Globus pallidus (tissue), 1 donor: ENCODE results near the gene CENPP.

Experiments
- DNase-seq: peaks from one replicate; pipeline ENCODE4 v3.0.0-alpha.2; 2015; ENCODE audit warnings: low spot score

The CENPP gene

DNA sequence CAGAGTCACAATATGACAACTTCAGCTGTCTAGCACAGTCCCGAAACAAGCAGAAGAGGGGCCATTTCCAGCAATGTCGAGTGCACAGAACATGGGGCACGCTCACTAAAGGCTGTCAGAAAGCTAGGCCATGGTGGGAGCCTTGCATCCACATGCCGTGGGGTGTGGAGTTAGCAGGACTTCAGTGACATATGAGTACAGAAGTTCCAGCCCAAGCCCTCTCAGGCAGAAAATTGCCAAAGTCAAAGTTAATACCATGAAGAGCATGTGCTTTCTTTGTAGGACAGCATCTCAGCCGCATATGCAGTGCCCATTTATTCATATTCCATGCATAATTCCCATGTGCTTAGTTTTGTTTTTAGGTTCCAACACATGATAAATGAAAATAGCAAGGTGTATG lies 183.3 kb downstream of the CENPP start:
- no peak for DNase-seq

DNA sequence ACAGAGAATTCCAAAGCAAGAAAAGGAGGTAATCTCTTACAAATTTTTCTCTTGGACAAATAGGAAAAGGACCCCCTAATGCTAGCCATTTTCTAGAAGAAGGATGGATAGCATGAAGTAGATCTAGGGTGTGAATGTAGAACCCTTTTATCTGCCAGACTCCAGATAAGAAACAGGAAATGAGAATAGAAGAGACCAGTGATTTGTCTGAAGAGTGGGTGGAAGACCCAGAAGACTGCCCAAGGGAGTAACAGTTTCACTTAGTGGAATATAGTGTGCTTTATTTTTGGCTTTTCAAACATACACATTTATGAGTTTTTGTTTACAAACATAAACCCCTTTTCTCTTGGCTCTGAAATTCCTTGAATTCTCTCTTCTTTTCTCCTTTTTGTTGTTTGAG lies 185.0 kb downstream of the CENPP start:
- DNase-seq: no peak

DNA sequence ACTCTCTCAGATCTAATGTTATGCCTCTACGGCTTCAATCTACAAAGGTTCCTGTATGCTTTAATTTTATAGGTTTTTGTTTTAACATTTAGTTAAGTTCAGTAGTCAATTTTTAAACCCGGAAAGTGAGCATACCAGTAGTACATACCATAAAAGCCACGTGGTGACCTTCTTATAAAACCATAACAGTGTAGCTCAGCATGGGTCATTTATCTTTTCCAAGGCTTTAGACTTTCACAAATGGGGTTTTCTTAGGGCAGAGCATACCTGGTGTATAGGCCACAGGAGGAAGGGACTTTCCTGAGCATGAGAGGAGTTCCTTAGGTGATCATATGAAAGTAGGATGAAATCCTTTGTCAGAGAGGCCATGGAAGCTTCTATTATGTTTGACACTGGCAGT lies 186.9 kb downstream of the CENPP start:
- DNase-seq: no peak

DNA sequence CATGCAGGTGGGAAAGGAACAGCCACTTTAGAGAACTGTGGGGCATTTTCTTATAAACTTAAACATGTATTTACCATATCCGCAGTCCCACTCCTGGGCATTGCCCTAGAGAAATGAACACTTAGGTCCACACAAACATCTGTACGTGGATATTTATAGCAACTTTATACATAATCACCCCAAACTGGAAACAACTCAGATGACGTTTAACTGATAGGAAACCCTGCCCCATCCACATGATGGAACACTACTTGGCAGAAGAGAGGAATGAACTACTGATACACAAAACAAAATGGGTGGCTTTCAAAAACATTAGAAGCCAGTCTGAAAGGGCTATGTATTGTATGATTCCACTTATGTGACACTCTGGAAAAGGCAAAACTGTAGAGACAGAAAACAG lies 187.6 kb downstream of the CENPP start:
- DNase-seq: no peak

DNA sequence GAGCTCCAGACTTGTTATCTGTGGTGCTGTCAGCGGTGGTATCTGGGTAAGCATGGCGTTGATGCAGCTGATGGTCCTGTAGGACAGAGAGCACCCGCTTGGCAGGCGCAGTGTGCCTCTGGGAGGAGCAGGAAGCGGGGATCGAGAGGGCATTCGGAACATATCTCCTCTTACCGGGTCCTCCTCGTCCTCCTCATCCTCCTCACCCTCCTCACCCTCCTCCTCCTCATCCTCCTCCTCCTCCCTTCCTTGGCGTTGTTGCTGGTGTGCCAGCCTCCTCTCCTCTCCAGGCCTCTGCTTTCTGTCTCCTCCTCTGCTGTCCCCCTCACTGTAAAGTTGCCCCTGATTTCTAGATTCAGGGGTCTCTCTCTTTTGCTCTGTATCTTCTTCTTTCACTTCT lies 188.9 kb downstream of the CENPP start:
- no peak for DNase-seq

DNA sequence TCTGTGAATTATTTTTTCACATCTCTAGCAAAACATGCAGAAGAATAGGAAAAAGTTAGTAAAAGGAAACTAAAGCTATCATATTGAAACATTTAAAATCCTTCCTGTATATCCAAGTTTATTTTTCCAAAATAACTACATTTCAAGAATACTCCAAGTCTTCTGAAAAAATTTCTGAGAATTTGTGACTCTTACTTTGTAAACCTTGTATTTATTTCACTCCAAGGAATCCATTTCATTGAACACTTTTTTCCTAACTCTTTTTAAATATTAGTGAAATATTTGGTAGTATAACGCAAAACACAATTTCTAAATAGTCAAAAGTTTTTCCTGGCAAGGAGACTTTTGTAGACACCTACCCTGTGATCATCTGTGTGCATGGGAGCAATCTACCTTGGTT lies 190.8 kb downstream of the CENPP start:
- no peak for DNase-seq

DNA sequence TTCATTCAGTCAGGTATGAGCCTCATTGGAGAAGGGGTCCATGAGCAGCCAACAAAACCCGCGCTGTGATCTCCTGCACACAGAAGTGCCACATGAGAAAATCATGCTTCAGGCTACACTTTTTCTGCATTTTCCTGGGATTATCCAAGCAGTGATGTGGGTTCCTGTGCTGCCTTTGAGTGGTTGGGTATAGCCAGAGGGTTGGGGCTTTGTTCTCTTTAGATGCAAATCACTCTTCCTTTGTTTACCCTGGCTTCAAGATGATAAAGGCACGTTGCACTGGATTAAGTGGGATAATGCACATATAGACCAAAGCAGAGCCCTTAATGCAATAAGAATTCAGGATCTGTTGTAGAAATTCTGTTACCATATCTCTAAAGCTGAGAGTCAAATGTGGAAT lies 191.3 kb downstream of the CENPP start:
- no peak for DNase-seq

DNA sequence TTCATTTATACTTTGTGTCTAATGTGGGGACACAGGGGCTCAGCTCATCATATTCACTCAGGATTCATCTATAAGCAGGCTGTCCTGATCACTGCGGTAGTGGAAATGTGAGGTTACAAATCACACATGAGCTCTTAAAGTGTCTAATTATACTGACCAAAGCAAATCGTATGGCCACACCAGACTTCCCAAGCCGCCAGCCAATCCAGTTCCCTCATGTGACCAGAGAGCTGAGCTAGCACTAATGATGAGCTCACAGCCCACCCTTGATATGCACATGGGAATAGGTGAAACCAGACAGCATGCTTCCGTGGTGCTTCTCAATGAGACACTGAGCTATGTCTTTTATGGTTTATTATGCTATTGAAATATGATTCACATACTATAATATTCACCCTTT lies 192.4 kb downstream of the CENPP start:
- no peak for DNase-seq

DNA sequence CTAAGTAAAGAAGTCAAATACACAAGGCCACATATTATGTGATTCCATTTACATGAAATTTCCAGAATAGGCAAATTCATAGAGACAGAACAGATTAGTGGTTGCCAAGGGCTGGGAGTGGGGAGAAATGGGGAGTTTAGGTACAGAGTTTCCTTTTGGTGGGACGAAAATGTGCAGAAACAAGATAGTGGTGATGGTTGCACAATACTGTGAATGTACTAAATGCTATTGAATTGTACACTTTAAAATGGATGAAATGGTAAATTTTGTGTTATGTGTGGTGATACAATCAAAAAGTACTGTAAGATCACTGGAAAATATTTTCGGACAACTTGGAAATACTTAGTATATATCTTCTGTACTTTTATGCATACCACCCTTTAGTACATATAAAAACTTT lies 195.1 kb downstream of the CENPP start:
- DNase-seq: no peak

DNA sequence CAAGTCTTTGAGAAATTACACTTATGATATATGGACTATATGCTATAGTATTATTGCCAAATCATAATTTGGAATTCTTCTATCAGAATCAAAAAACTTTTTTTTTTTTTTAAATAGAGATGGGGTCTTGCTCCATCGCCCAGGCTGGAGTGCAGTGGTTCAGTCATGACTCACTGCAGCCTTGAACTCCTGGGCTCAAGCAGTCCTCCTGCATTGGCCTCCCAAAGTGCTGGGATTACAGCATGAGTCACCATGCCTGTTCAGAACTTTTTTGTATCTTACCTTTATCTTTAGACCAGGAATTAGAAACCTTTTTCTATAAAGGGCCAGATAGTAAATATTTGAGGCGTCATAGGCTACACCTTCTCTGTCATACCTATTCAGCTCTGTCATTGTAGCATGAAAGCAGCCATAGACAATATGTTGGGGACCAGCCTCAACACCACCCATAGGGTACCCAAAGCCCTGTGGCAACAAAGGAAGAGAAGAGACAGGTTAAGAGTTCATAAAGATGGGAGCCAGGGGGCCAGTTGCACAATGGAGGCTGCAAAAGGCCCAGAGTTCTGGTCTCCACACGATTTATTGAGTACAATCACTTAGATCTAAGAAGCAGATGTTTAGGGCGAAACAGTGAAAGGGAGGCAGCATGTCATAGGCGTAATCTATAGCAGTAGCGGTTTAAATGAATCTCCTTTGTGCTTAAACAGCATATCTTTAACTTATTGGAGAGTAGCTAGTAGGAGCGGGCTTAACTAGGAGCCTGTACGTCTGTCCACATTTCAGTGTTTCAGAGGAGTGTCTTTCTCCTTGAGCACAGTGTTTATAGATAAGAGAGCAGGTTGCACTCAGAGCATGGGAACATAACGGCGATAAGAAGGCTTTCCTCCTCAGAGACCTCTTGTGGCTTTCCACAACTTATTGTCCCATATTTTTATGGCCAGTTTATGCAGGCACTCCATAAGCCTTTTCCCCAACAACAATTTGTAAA lies 197.5 kb downstream of the CENPP start:
- DNase-seq: no peak

DNA sequence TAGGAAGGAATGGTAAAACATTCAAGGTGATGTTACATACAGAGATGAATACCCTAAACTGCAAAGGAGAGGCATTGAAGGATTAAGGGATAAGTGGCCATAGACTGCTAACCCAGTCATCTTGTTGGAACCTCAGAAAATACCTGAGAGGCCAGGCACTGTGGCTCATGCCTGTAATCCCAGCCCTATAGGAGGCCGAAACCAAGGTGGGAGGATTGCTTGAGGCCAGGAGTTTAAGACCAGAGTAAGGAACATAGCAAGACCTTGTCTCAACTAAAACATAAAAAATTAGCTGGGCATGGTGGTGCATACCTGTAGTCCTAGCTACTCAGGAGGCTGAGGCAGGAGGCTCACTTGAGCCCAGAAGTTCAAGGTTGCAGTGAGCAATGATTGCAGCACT lies 199.1 kb downstream of the CENPP start:
- DNase-seq: no peak

DNA sequence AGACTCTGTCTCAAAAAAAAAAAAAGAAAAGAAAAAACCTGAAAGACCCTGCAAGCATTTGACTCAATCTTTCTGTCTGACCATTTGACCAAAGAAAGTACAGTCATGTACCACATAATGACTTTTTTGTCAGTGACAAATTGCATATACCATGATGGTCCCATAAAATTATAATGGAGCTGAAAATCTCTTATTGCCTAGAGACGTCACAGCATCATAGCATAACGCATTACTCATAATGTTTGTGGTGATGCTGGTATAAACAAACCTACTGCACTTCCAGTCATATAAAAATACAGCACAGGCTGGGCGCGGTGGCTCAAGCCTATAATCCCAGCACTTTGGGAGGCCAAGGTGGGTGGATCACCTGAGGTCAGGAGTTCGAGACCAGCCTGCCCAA lies 199.6 kb downstream of the CENPP start:
- DNase-seq: no peak

DNA sequence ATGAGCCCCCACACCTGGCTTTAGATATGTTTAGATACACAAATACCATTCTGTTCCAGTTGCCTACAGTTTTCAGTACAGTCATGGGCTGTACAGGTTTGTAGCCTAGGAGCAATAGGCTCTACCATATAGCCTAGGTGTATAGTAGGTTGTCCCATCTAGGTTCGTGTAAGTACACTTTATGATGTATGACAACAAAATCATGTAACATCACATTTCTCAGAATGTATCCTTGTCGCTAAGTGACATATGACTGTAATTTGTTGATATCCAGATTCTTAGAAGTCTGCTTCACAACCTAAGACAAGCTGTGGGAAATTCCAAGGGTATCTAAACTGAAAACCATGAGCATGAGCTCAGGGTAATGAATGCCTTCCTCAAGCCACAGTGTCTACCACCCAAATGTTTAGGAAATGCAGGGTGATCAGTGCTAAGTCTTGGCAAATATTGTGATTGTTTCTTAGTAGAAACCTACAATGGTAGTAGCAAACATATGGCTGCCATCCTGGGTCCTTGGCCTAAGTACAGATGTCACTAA lies 201.6 kb downstream of the CENPP start:
- DNase-seq: no peak

DNA sequence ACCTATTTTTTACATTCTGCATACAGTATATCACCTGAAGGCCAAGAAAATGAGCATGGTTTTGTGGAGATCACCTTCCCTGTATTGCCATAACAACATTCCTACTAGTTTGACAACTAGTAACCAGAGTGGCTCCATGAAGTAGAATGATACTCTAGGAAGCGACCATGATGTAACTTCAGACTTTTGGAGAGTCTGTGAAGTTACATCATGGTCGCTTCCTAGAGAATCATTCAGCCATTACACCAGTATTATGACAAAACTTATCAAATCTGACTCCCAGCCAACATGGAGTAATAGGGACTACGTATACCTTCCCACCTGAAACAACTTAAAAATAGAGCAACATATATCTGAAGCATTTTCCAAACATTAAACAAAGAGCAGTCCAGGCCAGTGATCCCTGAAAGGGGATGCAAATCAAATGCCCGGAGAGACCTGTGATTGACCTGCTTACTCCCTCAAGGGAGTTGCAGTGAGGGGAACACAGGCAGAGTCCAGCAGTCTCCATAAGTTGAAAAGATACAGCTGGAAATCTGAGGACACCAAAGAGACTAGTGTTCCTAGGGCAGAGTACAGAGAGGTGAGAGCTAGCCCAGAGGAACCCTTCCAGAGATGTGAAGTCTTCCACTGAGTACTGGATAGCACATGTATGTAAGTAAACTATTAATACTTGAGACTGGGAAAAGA lies 202.2 kb downstream of the CENPP start:
- DNase-seq: no peak

DNA sequence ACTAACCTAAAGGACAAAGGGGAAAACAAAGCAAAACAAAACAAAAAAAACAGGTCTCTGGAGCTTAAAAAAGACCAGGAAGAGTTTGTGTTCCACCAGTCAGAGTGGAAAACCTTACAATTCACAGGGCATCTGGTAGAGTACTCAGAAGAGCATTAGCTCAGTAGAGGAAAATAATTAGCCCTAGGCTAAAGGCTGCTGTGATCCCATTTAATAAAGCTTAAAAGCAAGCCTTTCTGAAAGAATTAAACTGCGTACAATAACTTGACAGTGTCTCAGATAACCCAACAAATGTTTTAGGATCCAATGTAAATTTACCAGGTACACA lies 202.7 kb downstream of the CENPP start:
- DNase-seq: no peak

DNA sequence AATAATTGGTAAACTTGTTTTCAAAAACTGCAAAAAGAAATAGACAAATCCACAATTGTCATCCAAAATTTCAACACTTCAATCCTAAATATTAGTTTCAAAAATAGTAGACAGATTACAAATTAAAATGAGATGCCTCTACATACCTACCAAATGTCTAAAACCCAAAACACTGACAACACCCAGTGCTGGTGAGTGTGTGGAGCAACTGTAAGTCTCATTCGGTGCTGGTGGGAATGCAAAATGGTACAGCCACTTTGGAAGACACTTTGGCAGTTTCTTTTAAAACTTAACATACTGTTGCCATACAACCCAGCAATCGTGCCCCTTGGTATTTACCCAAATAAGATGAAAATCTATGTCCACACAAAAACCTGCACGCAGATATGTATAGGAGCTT lies 203.4 kb downstream of the CENPP start:
- DNase-seq: no peak

DNA sequence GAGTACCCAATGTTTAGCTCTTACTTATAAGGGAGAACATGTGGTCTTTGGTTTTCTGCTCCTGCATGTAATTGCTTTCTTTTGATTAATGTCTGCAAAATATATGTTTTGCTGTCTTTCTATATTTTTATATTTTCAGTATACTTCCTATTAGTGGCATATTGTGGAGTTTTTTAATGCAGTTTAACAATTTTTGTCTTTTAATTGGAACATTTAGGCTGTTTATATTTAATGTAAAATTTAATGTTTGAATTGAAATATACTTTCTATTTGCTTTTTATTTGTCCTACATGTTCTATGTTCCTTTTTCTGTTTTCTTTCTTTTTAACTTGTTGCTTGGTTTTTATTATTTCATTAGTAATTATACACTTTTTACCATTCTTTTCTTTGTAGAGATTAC lies 205.1 kb downstream of the CENPP start:
- DNase-seq: no peak

DNA sequence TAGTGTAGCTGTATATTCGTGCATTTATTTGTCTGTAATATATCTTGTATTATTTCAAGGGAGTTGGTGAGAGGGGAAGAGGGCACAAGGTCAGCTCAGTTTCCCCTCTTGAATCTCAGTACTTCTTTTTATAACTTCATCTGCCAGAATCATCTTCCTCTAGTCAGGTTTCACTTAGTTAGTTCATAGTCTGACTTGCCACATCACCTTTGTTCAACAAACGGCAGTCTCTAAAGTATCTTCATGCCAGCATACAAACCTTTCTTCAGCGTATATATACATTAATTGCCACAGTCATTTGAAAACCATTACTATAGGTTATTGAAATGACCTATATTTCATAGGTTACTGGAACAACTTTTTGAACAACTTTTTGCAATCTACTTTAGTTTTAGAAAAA lies 208.5 kb downstream of the CENPP start:
- no peak for DNase-seq

DNA sequence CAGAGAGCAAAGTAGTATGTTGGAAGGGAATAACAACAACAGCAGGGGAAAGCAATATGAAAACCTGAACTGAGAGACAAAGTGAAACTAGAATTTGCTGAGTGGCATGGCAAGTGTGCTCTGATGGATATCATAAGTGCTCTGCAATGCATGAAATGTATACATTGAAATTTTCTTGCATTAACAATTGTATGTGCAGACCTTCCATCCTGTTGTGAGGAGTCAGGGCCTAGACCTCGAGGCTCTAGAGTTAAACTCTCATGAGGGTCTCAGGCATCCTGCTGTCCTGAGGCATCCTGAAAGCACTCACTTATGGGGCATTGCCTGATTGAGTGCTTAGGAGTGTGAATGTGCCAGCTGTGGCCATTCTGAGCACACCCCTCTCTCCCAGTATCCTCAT lies 208.9 kb downstream of the CENPP start:
- DNase-seq: no peak

DNA sequence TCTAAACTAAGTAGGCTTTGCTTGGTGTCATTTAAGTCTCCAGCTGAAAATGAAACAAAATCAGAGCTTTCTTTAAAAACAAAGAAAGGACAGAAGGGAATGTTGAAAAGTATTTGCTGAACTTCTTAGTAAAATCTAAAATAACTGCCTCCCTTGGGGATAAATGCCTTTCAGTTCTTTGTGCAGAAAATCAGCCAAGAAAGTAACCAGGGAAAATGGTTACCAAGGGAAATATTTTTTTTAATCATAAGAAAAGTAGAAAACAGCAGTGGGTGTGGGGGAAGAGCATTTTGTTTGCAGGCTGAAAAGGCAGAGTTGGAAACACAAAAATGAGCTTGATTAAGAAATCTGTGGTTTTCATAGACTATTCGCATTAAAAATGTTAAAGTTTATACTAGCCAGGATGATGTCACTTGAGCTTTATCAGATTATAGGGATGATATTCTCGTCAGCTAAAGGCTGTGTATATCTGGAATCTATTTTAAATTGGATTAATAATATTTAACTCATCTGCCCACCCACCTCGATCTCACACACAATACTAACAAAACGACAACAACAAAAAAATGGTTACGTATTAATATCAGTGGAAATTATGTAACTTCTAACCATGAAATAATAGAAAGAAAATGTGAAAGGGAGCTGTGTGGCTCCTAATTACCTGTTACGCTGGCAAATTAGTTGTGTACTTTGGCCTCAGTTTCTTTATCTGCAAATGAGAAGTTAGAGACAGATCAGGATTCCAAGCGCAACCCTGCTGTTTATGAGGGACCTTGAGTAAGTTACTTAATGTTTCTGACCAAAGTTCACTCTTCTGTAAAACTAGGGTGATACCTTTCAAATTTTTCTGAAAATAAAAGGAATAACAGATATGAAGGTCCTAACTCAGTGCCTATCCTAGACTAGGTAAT lies 210.4 kb downstream of the CENPP start, which contains the start of gene ECM2:
TSS of gene ECM2 (minus strand) at position 51 of the 911 bp plus-strand sequence. CDS start 13,124 bp downstream, outside the sequence.
- DNase-seq: no peak

DNA sequence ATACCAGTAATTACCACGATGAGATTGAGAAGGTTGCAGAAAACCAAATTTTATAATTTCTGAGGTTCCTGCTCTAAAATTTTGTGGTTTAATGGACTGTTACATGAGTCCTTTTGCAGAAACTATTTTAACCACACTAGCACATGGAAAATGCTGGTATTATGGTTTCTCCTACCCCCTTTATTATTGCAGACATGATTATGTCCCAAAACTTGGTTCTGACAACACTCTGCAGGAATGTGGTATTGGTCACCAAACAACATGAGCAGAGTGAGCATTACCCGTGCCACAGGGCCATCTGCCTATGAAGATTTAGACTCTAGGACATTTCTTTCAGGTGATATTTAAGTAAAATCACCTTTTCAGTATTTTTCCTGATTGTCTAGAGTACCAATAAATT lies 212.8 kb downstream of the CENPP start:
- DNase-seq: no peak

DNA sequence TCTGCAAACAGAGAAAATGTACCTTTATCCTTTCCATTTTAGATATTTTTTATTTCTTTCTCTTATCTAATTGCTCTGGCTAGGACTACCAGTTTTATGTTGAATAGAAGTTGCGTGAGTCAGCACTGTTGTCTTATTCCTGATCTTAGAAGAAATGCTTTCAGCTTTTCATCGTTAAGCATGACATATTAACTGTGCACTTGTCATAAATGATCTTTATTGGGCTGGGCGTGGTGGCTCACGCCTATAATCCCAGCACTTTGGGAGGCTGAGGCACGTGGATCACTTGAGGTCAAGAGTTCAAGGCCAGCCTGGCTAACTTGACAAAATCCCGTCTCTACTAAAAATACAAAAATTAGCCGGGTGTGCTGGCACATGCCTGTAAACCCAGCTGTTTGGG lies 218.2 kb downstream of the CENPP start:
- no peak for DNase-seq
